ENCODE data around the gene KRTAP10-4. TPM values are rescaled to one million over a fixed set of nuclear protein-coding genes. Genes with fewer than 3 reads are reported as not detected.
"Not testable (repeated sequence)": the region's sequence is repeated elsewhere in the genome, so short reads cannot be mapped to it uniquely, and the experiment has no call there.

Gene KRTAP10-4
- total RNA-seq, 2 donors from 2014 or later = not detected

DNA sequence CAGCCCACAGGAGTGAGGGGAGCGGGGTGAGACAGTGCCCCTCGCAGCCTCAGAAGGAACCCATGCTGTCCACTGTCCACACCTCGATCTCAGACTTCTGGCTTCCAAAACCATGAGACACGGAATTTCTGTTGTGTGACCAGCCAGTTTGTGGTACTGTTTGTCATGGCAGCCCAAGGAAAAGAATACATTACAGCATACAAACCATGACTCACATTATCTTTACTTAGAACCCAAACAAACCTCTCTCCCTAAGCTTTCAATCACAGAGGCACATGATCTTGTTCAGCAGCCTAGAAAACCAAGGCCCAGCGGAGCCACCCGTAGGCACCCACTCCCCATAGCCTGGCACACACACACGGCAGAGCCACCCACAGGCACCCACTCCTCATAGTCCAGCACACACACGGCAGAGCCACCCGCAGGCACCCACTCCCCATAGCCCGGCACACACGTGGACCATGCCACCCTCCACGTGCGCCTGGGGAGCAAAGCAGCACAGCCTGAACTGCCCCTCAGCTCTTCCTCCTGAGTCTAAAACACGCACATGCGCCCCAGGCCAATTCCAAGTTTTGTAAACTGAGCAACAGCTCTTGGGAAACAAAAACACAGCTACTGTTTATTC lies 458 bp upstream of the KRTAP10-4 start:
- peak; percentile 46 for DNase-seq (ENCODE audit: low spot score)
- intact Hi-C loops (cut with DNase I) = no loop called here

DNA sequence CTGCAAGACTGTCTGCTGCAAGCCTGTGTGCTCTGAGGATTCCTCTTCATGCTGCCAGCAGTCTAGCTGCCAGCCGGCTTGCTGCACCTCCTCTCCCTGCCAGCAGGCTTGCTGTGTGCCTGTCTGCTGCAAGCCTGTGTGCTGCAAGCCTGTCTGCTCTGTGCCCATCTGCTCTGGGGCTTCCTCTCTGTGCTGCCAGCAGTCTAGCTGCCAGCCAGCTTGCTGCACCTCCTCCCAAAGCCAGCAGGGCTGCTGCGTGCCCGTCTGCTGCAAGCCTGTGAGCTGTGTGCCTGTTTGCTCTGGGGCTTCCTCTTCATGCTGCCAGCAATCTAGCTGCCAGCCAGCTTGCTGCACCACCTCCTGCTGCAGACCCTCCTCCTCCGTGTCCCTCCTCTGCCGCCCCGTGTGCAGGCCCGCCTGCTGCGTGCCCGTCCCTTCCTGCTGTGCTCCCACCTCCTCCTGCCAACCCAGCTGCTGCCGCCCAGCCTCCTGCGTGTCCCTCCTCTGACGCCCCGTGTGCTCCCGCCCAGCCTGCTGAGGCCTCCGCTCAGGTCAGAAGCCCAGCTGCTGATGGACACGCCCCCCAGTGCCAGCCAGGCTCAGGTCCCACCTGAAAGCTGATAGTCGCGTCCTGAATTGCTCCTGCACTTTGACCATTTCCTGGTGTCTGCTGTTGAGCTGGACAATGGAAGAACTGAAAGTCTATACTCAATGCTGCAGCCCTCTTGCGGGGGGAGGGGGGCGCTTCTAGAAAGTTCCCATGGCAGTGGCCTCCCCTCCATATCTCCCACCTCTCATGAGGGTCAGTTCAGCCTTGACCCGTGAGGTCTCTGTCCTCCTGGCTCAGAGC lies 1.2 kb downstream of the KRTAP10-4 start:
- intact Hi-C loops (cut with DNase I) = no loop called here

DNA sequence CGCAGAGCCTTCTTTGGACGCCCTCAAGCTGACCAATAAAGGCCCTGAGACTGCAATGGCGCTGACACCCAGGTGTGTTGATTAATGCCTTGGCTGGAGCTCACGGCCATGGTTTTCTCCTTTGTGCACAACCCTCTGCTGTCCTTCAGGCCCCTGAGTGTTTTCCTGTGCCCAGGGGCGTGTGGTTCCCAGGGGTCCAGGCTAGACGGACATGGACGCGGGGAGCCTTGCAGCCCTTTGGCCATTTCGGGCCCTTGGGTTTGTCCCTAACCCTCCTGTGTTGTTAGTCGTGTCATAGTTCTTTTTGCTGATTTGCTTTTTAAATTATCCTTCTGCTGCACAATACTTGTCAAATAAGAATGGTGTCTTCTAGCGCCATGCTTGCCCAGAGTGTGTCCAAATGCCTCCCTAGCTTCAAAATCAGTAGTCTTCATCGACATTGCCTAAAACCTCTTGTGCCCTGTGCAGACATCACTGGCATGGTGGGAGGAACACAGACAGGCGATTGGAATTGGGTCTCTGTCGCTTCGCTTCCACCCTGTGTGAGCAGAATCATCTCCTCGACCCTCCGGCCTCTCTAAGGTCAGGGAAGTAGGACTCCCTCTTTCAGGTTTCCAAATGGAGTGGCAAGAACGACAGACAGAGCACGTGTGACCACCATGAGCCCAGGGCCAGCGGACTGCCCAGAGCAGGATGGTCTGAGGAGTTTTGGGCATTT lies 1.9 kb downstream of the KRTAP10-4 start:
- intact Hi-C loops (cut with DNase I) = no loop called here
- peak; percentile 52 for DNase-seq (ENCODE audit: low spot score)

More for the DNA sequence above, 1.2 kb downstream of the KRTAP10-4 start:
- peak; percentile 74 for DNase-seq (ENCODE audit: low spot score)

DNA sequence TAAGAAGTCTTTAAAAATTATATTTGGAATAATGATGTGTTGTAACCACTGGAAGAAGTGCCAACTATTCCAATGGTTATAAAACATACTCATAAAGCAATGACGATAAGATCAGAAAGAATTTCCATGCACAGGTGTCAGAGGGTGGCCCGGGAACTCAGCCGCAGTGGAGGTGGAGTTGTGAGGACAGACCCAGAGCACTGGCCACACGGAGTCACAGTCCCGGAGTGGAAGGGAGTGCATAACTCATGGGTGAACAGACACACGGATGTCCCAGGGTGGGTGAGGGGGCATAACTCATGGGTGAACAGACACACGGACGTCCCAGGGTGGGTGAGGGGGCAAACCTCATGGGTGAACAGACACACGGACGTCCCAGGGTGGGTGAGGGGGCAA lies 2.5 kb downstream of the KRTAP10-4 start:
- intact Hi-C loops (cut with DNase I) = no loop called here
- DNase-seq (ENCODE audit: low spot score) = peak; percentile 43

DNA sequence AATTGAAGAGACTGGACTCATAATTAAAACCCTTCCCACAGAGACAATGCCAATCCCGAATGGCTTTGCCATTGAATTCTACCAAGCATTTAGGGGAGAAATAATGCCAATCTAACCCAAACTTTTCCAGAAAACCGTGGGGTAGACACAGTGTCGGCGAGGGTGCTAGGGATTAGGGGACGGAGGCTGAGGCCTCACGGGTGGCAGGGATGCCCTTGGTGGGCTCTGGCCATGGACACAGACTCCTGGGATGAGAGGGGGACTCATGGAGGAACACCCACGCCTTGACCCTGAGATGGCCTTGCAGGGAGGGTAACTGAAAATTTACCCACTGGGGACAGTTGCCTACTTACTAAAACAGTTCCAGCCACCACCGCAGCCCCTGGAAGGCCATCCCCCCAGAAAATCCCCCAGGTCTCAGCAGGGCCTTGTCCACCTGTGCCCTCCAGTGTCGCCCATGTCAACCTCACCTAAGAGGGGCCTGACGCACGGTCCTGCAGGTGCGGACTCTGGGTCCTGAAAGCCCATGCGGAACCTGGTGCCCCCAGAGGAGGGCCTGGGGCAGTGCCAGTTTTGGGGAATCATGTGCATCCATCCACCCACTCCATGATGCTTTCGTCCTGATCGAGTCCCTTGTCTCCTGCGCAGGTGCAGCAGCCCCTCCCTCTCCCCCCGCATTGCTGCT lies 5.0 kb downstream of the KRTAP10-4 start:
- peak; percentile 68 for DNase-seq (ENCODE audit: low spot score)
- intact Hi-C loops (cut with DNase I) = no loop called here

DNA sequence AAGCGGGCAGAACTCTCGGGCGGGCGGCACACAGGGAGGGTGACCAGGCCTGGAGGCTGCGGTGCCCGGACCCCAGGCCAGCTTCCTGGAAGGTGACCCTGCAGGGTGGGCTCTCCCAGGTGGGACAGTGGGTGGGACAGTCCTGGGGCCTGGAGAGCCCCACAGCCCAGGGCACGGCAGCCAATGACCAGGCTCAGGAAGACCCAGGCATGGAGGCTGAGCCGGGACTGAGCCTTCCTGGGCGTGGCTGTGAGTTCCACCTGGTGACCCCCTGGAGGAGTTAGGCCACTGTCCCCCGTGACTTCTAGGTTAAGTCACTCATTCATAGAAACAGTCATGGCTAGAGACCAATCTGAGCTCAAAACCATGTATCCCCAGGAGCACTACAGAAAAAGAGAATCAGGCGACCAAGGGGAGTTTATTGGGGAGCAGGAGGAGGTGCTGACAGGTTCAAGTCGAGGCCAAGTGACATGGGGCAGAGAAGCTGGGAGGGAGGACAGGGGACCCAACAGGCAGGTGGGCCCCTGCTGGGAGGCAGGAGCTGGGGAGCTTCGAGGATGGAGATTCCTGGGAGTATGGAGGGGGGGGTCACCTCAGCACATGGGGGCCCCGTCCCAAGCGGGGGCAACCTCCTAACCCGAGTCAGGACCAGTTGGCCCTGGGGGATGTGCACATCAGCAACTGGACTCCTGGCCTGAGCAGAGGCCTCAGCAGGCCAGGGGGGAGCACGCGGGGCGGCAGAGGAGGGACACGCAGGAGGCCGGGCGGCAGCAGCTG lies 5.7 kb downstream of the KRTAP10-4 start:
- intact Hi-C loops (cut with DNase I) = no loop called here
- peak; percentile 55 for DNase-seq (ENCODE audit: low spot score)

DNA sequence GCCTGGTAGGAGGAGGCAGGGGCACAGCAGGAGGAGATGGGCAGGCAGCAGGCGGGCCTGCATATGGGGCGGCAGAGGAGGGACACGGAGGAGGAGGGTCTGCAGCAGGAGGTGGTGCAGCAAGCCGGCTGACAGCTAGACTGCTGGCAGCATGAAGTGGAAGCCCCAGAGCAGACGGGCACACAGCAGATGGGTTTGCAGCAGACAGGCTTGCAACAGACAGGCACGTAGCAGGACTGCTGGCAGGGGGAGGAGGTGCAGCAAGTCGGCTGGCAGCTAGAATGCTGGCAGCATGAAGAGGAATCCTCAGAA lies 6.3 kb downstream of the KRTAP10-4 start:
- no peak for DNase-seq (ENCODE audit: low spot score)
- intact Hi-C loops (cut with DNase I) = no loop called here

DNA sequence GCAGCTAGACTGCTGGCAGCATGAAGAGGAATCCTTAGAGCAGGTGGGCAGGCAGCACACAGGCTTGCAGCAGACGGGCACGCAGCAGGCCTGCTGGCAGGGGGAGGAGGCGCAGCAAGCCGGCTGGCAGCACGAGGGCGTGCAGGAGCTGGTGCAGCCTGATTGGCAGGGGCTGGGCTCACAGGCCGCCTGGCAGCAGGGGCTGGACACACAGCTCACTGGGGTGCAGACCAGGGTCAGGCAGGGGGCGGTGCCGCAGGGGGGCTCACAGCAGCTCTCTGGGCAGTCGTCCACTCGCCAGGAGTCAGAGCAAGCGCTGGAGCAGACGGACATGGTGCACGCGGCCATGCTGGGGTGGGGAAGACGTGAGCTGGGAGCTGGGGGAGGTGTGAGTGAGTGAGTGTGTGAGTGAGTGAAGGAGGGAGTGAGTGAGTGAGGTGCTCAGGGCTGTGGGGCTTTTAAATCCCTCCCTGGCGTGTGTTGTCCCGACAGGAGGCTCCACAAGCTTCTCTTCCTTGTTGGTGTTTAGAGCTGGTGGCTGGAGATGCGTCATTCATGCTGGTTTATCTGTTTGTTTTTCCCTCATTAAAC lies 6.8 kb downstream of the KRTAP10-4 start, which contains the start of gene KRTAP10-5:
Gene KRTAP10-5, minus strand, starts transcription at position 374 of the 591 bp plus-strand sequence. Its CDS starts 26 bp downstream, at position 348.
- peak; percentile 49 for DNase-seq (ENCODE audit: low spot score)
- intact Hi-C loops (cut with DNase I) = not testable (repeated sequence)

DNA sequence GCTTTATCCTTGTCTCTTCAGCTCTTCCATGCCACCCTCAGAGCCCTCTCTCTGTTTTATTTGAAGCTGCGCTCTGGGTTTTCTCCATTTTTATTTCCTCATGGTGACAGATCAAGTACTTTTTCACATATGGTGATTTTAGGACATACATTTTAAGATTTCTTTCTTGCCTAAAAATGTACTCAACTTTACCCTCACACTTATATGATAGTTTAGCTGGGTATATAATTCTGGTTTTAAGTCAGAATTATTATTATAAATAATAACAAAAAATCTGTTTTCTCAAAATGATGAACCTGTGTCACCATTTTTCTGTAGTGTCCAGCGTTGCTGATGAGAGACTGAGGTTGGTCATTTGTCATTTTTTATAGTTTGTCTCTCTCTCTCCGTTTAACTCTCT lies 7.6 kb downstream of the KRTAP10-4 start:
- intact Hi-C loops (cut with DNase I) = no loop called here
- DNase-seq (ENCODE audit: low spot score) = no peak

DNA sequence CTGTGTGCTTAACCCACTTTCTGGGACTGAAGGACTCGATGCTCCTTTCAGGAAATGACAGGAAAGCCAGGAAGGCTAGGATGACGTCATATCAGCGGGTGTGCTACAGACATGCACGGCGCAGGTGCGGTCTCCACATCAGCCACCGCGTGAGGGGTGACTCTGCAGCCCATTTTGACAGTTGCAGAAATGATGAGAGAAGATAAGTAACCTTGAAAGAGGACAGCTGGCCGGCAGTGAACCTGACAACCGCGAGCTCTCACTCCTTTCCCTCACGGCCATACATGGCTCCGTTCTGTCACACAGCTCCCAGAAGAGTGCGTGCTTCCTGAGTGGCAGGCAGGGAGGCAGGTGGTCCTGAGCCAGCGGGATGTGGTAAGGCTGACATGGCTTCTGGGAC lies 8.5 kb downstream of the KRTAP10-4 start:
- intact Hi-C loops (cut with DNase I) = no loop called here
- peak; percentile 51 for DNase-seq (ENCODE audit: low spot score)

DNA sequence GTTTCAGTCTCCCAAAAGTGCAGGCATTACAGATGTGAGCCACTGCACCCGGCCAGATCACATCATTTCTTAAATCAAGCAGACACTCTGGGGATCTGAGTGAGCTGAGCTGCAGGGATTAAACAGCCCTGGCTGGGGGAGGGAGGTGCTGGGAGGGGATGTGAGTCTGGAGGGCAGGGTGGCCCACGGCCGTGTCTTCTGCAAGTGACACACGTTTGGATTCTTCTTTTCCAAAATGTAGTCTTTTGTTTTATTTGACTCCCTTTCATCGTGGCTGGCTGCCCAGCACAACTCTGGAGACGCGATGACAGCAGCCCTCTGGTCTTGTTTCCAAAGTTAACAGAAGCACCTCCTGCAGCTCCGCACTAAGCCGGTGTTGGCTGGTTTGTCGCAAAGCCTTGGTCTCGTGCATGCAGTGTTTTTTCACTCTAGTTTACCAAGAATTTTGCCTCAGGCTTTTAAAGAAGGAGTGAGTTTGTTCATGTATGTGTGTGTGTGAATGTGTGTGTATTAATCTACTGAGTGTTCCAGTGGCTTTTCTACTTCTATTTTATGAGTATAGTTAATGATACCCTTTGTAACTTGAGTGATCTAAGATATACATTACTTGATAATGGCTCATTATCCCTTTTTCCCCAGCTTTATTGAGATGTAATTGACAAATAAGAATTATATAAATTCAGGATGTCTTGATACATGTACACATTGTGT lies 9.7 kb downstream of the KRTAP10-4 start:
- DNase-seq (ENCODE audit: low spot score) = peak; percentile 26
- intact Hi-C loops (cut with DNase I) = no loop called here

DNA sequence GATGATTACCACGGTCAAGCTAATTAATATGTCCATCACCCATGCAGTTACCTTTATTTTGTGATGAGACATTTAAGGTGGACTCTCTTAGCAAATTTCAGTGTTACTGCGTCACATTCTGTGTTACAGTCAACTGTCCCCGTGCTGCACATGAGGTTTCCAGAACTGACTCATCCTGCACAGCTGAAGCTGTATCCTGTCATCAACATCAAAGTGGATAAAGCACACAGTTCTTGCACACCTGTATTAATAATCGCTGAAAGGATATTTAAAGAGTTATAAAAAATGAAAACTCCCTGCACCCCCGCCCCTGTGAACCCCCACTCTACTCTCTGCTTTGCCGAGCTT lies 10.2 kb downstream of the KRTAP10-4 start:
- DNase-seq (ENCODE audit: low spot score) = no peak
- intact Hi-C loops (cut with DNase I) = no loop called here

DNA sequence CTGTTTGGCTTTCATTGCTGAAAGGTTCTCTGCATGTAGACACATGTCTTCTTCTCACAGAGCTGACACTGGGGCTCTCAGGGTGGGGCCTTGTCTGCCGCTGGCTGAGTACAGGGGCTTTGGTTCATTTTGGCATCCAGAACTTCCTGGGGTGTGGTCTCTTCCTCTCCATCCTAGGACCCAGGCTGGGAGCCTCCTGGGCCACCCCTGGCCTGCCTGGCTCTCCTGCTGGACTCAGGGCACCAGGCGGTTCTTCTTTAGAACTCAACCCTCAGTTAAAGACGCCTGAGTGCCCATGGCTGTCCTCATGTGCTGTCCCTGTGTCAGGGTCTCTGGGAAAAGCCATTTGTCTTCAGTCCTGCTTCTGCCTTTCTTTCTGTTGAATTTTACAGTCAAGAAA lies 12.4 kb downstream of the KRTAP10-4 start:
- no peak for DNase-seq (ENCODE audit: low spot score)
- intact Hi-C loops (cut with DNase I) = no loop called here

DNA sequence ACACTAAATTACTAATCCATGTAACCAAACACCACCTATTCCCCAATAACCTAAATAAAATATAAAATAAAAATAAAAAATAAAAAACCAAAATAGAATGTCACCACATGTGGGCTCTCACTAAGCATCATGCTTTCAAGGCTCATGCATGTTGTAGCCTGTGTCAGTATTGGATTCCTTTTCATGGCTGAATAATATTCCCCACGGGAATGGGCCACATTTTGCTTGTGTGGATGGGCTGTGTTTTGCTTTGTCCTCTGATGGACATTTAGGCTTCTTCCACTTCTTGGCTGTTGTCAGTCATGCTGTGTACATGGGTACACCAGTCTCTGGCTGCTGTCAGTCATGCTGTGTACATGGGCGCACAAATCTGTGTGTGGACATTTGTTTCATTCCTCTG lies 15.6 kb downstream of the KRTAP10-4 start:
- intact Hi-C loops (cut with DNase I) = no loop called here
- no peak for DNase-seq (ENCODE audit: low spot score)

DNA sequence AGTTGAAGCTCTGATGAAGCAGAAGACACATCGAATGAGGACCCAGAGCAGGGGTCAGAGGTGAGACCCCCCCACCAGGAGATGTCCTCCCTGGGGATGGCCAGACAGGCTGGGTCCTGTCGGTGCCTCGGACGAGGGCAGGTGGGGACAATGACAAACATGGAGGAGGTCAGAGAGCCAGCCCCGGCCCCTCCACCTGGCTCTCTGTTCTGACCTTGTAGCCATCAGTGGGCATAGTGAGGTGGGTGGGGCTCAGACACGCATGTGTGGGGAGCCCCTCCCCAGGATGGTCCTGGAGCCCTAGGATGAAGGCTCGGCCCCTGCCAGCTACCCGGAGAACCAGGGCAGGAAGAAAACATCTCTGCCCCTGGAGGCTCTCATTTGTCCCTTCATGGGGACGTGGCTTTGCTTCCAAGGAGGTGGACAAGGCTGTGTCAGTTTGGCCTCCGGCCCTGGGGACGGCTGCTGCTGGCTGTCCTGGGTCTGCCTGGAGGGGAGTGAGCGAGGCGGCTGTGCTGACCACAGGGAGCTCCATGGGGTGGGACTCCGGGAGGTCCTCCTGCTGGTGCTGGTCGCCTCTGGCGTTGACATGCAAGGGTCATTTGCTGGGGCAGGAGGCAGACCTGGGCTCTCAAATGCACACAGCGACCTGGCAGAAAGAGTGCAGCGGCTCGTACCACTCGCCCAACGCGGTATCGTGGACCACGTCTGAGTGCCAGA lies 16.2 kb downstream of the KRTAP10-4 start:
- intact Hi-C loops (cut with DNase I) = no loop called here
- peak; percentile 83 for DNase-seq (ENCODE audit: low spot score)

DNA sequence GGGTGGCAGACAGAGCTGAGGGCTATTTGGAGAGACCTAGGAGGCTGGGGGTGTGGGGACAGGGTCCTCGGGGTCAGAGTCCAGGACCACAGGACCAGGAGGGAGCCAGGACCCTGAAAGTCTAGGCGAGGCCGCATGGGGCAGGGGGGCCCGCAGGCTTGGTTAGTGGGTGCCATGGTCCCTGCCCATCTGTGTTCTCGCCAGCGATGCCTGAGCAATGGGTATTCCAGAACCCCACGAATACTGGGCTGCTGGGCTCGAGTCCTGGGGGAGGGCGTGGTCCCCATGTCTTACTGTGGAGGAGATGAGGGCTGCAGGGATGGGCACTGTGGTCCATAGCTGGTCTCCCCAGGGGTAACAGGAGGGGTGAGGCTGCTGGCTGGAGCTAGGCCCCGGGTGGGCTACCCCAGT lies 16.8 kb downstream of the KRTAP10-4 start:
- DNase-seq (ENCODE audit: low spot score) = peak; percentile 66
- intact Hi-C loops (cut with DNase I) = no loop called here
